Rectal smooth muscle tissue (tissue), 1 donor: ENCODE data around the gene USPL1.
A peak's percentile ranks its signal among the peaks of the same experiment; 100 is the strongest.

Experiments
- H3K27ac ChIP-seq: one replicate; pipeline ENCODE4 v1.7.0; 2013; ENCODE audit warnings: low read depth, low read length, inconsistent platforms
- H3K27me3 ChIP-seq: one replicate; pipeline ENCODE4 v1.7.0; 2013; ENCODE audit warnings: low read length; ENCODE audit not compliant: control insufficient read depth, insufficient read depth
- H3K36me3 ChIP-seq: one replicate; pipeline ENCODE4 v1.7.0; 2013; ENCODE audit warnings: low read length; ENCODE audit not compliant: control insufficient read depth, insufficient read depth
- H3K4me1 ChIP-seq: one replicate; pipeline ENCODE4 v1.7.0; 2013; ENCODE audit warnings: low read length; ENCODE audit not compliant: control insufficient read depth, insufficient read depth
- H3K4me3 ChIP-seq: one replicate; pipeline ENCODE4 v1.7.0; 2013; ENCODE audit warnings: low read length
- H3K9ac ChIP-seq: one replicate; pipeline ENCODE4 v1.7.0; 2013; ENCODE audit warnings: low read length

The USPL1 gene

DNA sequence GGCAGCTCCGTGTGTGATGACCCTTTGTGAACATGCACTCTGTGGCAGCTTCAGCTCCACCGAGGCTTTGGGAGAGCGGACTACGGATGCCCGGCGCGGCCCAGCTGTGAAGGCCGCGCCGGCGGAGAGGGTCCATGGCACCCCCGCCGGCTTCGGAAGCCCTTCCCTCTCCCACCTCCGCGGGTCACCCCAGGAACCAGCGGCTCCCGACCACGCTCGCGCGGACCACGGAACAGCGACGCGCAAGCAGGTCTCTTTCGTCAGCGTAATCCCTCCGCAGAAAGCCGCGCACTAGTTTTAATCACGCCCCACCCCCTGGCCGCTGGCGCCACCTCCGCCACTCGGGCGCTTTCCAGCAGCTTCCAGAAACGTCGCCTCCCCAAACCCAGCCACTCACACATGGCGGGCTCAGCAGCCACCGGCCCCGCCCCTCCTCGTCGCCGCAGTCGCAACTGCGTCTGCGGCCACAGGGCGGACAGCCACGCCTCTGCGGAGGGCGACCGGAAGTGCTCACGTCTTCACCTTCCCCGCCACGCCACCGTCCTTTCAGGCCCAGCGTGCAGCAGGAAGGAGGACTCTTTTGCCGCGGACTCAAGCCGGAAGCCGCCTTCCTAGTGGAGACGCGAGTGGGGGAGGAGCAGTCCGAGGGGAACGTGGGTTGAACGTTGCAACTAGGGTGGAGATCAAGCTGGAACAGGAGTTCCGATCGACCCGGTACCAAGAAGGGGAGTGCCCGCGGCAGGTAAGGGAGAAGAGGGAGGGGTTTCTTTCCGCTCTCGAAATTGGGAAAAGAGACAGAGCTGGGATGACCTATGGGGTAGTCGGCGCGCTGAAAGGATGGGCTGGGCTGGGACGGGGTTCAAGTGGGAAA is at the start of gene USPL1:
USPL1 (plus strand) TSS at position 606 of the 871 bp plus-strand sequence. CDS start 3,221 bp downstream, outside the sequence.
- peak within 1 kb of the TSS; percentile 100 for H3K27ac ChIP-seq
- peak within 1 kb of the TSS; percentile 99 for H3K9ac ChIP-seq
- peak within 1 kb of the TSS; percentile 99 for H3K4me3 ChIP-seq
- H3K27me3 ChIP-seq: no peaks in the 10 kb centered on the region
- peaks cover 11% of the 10 kb centered on the region for H3K4me1 ChIP-seq
- H3K36me3 ChIP-seq: no peaks in the 10 kb centered on the region

DNA sequence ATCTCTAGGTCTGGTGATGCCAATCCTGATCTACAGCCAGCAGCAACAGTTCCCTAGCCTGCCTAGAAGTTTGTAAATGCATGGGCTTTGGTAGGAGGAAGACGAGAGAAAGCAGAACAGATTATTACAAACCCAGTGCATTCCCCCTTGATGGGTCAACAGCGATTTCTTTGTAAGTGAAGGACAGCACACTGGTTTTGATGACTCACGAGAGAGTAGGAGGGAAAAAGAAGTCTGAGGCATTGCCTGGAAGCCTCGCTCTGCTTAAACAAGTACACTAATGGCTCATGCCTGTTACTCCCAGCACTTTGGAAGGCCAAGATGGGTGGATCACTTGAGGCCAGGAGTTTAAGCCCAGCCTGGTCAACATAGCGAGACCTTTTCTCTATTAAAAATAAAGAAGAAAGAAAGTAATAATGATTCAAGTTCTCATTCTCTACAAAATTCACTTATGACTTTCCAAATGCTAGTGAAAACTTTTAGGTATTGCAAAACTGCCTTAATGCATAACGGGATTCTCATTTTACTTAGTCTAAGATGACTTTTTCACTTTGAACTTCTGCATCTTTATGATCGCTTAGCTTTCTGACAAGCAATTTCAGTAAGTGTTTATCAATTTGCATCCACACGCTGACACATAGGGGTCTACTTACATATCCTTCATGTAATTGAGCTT is 47.7 kb upstream of the USPL1 start:
- Histone ChIP-seq H3K27me3 (no peaks in the 10 kb centered on the region), H3K9ac (no peak overlapping the region), H3K27ac (peak overlapping the region; percentile 41), H3K4me3 (no peak overlapping the region), H3K4me1 (peaks cover 2% of the 10 kb centered on the region), H3K36me3 (no peaks in the 10 kb centered on the region)

DNA sequence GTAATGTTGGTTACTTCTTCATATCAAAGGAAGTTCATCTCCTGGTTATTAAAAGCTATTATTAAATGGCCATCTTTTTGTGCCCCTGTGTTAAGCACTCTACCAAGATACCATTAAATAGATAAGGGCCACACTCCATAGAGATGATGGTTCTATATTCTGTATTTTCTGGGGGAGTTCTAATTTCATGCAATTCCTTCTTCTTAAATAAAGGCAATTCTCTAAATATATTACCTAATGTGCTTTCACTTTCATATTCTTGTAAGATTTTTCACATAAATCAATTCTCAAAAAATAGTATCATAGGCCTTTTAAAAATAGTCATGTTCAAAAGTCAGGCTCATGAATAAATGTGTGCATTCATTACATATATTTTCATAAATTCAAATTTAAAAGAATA is 47.0 kb upstream of the USPL1 start:
- H3K27ac ChIP-seq: peak overlapping the region; percentile 41
- H3K9ac ChIP-seq: no peak overlapping the region

DNA sequence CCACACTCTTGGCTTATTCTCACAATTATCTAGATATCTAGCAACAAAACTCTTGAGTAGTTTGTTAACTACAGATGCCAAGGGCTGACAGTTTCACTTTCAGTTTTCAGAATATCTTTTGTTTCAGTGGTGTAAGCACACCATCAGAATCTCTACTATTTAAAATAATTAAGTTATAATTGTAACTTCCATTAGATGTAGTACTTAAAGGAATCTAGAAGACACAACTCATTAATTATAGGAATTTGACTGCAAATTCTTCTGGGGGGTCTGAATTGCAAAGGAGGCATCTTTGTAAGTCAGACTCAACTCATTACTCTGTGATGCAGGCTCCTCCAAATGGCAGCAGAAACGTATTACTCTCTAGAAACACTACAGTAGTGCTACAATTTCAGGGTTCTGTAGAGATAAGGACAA is 44.9 kb upstream of the USPL1 start:
- H3K27ac ChIP-seq: peak overlapping the region; percentile 17
- peak overlapping the region; percentile 8 for H3K9ac ChIP-seq
- H3K4me1 ChIP-seq: peaks cover 2% of the 10 kb centered on the region
- H3K4me3 ChIP-seq: peak overlapping the region; percentile 54
- H3K27me3 ChIP-seq: no peaks in the 10 kb centered on the region
- H3K36me3 ChIP-seq: no peaks in the 10 kb centered on the region

More for the DNA sequence above, 47.0 kb upstream of the USPL1 start:
- Histone ChIP-seq H3K27me3 (no peaks in the 10 kb centered on the region), H3K4me3 (no peak overlapping the region), H3K4me1 (peaks cover 2% of the 10 kb centered on the region), H3K36me3 (no peaks in the 10 kb centered on the region)

DNA sequence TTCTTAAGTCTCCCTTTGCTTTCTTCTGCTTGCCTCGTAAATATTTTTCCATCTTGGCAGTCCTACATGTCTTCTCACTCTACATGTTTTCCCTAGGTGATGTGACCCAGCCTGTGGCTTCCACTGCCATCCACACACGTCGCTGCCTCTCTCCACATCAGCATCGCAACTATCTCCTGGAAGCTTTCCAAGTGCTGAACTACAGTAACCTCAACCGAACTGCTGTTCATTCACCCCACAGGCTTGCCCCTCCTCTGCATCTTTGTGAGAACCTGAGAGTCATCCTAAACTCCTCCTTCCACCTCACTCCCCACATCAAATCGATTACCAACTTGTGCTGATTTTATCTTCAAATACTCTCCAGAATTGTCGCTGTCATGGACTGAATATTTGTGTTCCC is 41.2 kb upstream of the USPL1 start:
- no peaks in the 10 kb centered on the region for H3K36me3 ChIP-seq
- H3K4me1 ChIP-seq: no peaks in the 10 kb centered on the region
- no peak overlapping the region for H3K4me3 ChIP-seq
- H3K27me3 ChIP-seq: no peaks in the 10 kb centered on the region
- H3K9ac ChIP-seq: no peak overlapping the region
- H3K27ac ChIP-seq: no peak overlapping the region

DNA sequence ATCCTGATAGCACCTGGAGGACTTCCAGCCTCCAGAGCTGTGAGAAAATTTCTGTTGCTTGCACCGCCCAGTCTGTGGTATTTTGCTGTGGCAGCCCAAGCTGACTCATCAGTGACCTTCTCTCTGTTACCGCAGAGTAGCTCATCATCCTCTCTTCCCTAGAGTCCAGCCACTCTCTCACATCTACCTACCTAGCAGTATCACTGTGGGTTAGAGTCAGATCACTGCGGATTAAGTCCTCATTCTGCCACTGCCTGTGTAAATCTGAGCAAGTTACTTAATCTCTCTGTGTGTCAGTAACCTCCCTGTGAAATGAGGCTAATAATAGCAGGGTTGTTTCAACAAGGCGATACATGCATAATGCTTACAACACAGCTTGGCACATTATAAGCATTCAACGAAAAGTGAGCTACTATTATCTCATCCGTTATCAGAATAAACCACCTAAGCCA is 40.3 kb upstream of the USPL1 start:
- Histone ChIP-seq H3K27ac (no peak overlapping the region), H3K36me3 (no peaks in the 10 kb centered on the region), H3K4me3 (no peak overlapping the region), H3K4me1 (no peaks in the 10 kb centered on the region), H3K27me3 (no peaks in the 10 kb centered on the region), H3K9ac (no peak overlapping the region)

DNA sequence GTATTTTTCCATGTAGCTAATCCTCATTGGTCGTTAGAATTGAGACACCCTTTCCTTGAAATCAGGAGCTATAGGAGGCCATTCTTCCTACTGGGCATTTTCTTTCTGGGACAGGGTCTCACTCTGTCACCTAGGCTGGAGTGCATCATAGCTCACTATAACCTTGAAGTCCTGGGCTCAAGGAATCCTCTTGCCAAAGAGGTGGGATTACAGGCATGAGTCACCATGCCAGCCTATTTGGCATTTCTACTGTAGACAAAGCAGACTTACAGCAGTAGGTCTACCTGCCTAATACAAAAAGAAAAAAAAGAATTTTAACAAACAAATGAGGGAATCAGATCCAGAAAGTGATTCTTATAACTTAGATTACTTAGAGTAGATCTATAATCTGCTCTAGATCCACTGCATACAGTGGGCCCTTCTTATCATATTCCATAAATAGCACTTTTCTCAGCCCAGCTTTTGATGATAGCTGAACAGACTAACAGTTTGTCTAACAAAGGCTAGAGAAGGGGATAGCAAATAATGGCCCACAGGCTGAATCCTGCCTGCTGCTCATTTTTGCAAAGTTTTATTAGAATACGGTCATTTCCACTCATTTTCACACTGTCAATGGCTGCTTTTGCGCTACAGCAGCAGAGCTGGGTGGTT is 36.7 kb upstream of the USPL1 start:
- no peak overlapping the region for H3K4me3 ChIP-seq
- no peak overlapping the region for H3K9ac ChIP-seq
- no peak overlapping the region for H3K27ac ChIP-seq
- no peaks in the 10 kb centered on the region for H3K36me3 ChIP-seq
- H3K4me1 ChIP-seq: no peaks in the 10 kb centered on the region
- H3K27me3 ChIP-seq: no peaks in the 10 kb centered on the region

DNA sequence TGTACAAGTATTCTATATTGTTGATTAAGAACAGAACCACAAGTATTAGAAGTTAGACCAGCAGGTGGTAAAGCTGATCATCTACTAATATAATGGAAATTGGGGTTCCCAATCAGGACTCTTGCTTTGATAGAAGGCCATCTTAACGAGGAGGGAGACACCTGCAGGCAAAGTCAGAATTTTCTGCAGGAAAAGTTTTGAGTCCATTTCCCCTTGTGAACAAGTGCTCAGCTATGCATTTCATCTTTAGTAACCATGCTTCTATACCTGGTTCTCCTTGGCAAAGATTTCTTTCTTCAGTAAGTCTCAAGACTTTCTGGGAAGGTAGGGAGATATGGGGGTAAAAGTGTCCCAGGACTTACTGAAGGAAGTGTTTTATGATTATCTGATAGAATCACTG is 36.1 kb upstream of the USPL1 start:
- no peaks in the 10 kb centered on the region for H3K4me1 ChIP-seq
- no peaks in the 10 kb centered on the region for H3K27me3 ChIP-seq
- no peak overlapping the region for H3K4me3 ChIP-seq
- H3K9ac ChIP-seq: no peak overlapping the region
- no peak overlapping the region for H3K27ac ChIP-seq
- no peaks in the 10 kb centered on the region for H3K36me3 ChIP-seq

DNA sequence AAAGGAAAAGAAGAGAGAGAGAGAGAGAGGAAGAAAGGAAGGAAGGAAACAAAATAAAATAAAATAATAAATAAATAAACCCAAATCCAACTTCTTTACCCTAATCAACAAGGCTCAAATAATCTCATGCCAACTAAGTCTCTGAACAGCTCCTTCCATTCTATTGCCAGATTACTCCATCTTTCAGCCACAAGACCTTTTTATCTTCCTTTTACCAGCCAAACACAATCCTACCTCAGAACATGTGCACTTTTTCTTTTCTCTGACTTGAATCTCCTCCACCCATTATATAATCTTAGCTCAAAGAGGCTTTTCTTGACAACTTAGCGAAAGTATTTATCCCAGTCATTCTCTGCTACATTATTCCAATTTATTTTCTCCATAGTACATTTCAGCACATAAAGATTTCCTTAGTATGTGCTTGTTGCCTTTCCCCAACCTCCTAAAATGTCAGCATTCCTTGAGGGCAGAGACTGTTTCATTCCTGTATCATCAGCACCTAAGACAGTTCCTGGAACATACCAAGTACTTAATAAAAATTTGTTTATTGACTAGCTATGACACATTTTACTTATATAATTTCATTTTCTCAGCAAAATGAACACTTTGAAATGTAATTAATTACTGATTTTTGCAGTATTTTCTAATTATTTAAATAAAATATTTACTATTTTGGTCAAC is 33.5 kb upstream of the USPL1 start:
- Histone ChIP-seq H3K4me3 (no peak overlapping the region), H3K4me1 (no peaks in the 10 kb centered on the region), H3K36me3 (no peaks in the 10 kb centered on the region), H3K27ac (no peak overlapping the region), H3K9ac (no peak overlapping the region), H3K27me3 (no peaks in the 10 kb centered on the region)

DNA sequence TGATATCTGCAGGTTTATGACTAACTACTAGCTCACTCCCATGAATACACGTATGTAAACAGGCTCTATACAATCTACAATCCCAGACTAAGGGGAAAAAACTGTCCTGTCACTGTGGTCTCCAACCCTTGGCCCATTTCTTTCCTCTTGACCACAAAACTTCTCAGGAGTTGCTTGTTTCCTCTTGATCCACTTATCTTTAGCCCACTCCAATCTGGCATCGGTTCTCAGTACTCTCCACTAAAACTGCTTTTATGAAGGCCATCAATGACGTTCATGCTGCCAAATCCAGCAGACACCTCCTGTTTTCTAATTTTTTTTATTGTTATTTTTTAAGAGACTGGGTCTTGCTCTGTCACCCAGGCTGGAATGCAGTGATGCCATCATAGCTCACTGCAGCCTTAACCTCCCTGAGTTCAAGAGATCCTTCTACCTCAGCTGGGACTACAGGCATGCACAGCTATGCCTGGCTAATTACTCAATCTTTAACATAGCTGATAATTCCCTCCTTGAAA is 31.9 kb upstream of the USPL1 start:
- Histone ChIP-seq H3K4me1 (no peaks in the 10 kb centered on the region), H3K27me3 (no peaks in the 10 kb centered on the region), H3K36me3 (no peaks in the 10 kb centered on the region), H3K9ac (no peak overlapping the region), H3K4me3 (no peak overlapping the region), H3K27ac (no peak overlapping the region)

DNA sequence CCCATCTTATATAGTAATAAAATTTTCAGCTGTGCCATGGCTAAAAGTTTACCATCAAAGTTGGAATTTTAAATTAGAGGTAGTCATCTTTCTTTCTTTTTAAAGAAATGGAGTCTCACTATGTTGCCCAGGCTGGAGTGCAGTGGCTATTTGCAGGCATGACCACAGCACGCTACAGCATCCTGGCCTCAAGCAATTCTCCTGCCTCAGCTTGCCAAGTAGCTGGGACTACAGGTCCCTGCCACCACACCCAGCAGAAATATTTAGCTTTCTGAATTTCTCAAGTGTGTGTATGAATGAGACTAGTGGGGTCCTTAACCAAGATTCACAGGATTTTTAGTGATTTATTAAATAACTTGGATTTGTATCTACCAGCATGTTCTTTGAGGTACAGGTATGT is 30.5 kb upstream of the USPL1 start:
- H3K9ac ChIP-seq: no peak overlapping the region
- no peak overlapping the region for H3K4me3 ChIP-seq
- no peaks in the 10 kb centered on the region for H3K36me3 ChIP-seq
- H3K27me3 ChIP-seq: no peaks in the 10 kb centered on the region
- no peaks in the 10 kb centered on the region for H3K4me1 ChIP-seq
- H3K27ac ChIP-seq: no peak overlapping the region

DNA sequence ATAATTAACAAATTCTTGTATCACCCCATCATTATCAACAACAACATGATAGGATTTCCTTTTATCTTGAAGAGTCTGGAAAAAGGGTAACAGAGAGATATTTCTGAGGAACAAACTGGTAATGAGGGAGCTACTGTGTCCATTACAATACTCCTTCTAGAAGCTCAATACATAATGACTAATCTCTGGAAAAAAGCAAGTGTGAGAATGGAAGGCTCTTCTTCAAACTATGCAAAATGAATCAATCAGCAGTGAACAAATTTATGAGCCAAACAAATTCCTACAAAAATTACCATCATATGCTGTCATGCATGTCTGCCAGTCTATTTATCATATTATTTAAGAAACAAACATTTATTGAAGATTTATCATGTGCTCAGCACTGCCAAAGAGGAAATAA is 30.0 kb upstream of the USPL1 start:
- no peaks in the 10 kb centered on the region for H3K27me3 ChIP-seq
- H3K9ac ChIP-seq: no peak overlapping the region
- no peak overlapping the region for H3K27ac ChIP-seq
- H3K4me3 ChIP-seq: no peak overlapping the region
- H3K4me1 ChIP-seq: no peaks in the 10 kb centered on the region
- H3K36me3 ChIP-seq: no peaks in the 10 kb centered on the region
